ENCODE results near the gene MAFG. TPM values are rescaled to one million over a fixed set of nuclear protein-coding genes. Genes with fewer than 3 reads are reported as not detected.

MAFG gene
- total and polyA plus RNA-seq, 9 of the 15 experiments (the other 6 are each of a cell fraction or from before 2014, with no cell fraction given), result 1.1 to 58.1 (median 24.9) TPM

- intact Hi-C loops (cut with micrococcal nuclease), result no loop called here
- DNase-seq (ENCODE audit: extremely low read depth in 1 of 4, low spot score in 3 of 4), result peak; percentile 92 to 99 (median 97)
- H3K9ac ChIP-seq (ENCODE audit: insufficient read depth in 1 of 2, low read depth in 2 of 2, low read length in 2 of 2), result peak within 1 kb of the TSS; percentile 61 to 99
- peaks cover 6% of the 10 kb centered on the region for H3K9me1 ChIP-seq (ENCODE audit: control insufficient read depth, insufficient read depth, low read length)
- H2AFZ ChIP-seq (ENCODE audit: low read depth, low read length), result no peak within 1 kb of the TSS
- peak; percentile 37 for FAIRE-seq
- 14% methylated on average over 32 of the region's 84 CpGs for WGBS (ENCODE audit: insufficient coverage, low coverage, missing lambda C conversion rate)
- no TSS peak for BruUV-seq (replicated peaks)
- peak within 1 kb of the TSS; percentile 78 for H3K27ac ChIP-seq (ENCODE audit: extremely low read depth, low read depth, low read length)
- H3K27me3 ChIP-seq (ENCODE audit: control insufficient read depth in 2 of 2, insufficient read depth in 2 of 2, low read length in 2 of 2), result no peaks in the 10 kb centered on the region
- no peaks in the 10 kb centered on the region for H3K9me3 ChIP-seq (replicated peaks; ENCODE audit: control insufficient read depth, insufficient read depth, low read depth, low read length)
- ChIA-PET CTCF (ENCODE audit: low intra/inter-chr PET ratio) (interaction anchor here (0.6 kb wide), 1 partner anchor 279 kb away, joined by 3 read pairs; no protein-coding TSS in a partner anchor), POLR2A (interaction anchor here (0.6 to 5.4 kb wide), 8 partner anchors 9 to 111 kb away, joined by 3 to 46 read pairs (median 3); partner anchors contain the start of genes CENPX and NPB)
- H4K20me1 ChIP-seq (replicated peaks; ENCODE audit: control insufficient read depth, insufficient read depth, low read length), result peaks cover 14% of the 10 kb centered on the region
- H3K36me3 ChIP-seq (ENCODE audit: control insufficient read depth, insufficient read depth, low read length), result peaks cover 82% of the 10 kb centered on the region; the same call in 2 of the 3 replicates
- H3K4me2 ChIP-seq (ENCODE audit: insufficient read depth, low read length), result peak within 1 kb of the TSS; percentile 82
- H3K4me3 ChIP-seq, result peak within 1 kb of the TSS; percentile 93
- peaks cover 34 to 90% of the 10 kb centered on the region in 2 experiments for H3K4me1 ChIP-seq (replicated peaks in 1 of 2; ENCODE audit: control insufficient read depth in 2 of 2, insufficient read depth in 2 of 2, low read length in 2 of 2)
- peaks cover 32% of the 10 kb centered on the region for H3K79me2 ChIP-seq (ENCODE audit: control insufficient read depth, insufficient read depth, low read length)
- in situ Hi-C loops (cut with MboI), result no loop called here
- peak; percentile 95 for ATAC-seq
- no peak for TF ChIP-seq HBP1 (CRISPR knock-in tag; IDR thresholded peaks at IDR 0.05)
- no peak for TF ChIP-seq TCF15 (CRISPR knock-in tag; IDR thresholded peaks at IDR 0.05)
- no peak for TF ChIP-seq ZNF586 (CRISPR knock-in tag; conservative IDR thresholded peaks at IDR 0.05)
- TF ChIP-seq ZBTB33 (CRISPR knock-in tag; IDR thresholded peaks at IDR 0.05), result no peak
- TF ChIP-seq ZNF75A (CRISPR knock-in tag; IDR thresholded peaks at IDR 0.05), result no peak
- no peak for TF ChIP-seq BRD4 (IDR thresholded peaks at IDR 0.05)
- no peak for TF ChIP-seq DEAF1 (CRISPR knock-in tag; IDR thresholded peaks at IDR 0.05)
- TF ChIP-seq ZFP30 (CRISPR knock-in tag; IDR thresholded peaks at IDR 0.05; ENCODE audit: borderline replicate concordance), result no peak
- no peak for TF ChIP-seq MTF1 (CRISPR knock-in tag; IDR thresholded peaks at IDR 0.05; ENCODE audit: borderline replicate concordance)
- no peak for TF ChIP-seq KLF10 (CRISPR knock-in tag; IDR thresholded peaks at IDR 0.05)
- no peak for TF ChIP-seq ZNF239 (CRISPR knock-in tag; IDR thresholded peaks at IDR 0.05)
- no peak for TF ChIP-seq JUND (IDR thresholded peaks at IDR 0.05; ENCODE audit: borderline replicate concordance, low read depth, low read length)
- TF ChIP-seq JUND (tag; IDR thresholded peaks at IDR 0.05; ENCODE audit: borderline replicate concordance, low read depth, low read length), result no peak
- TF ChIP-seq SRF (CRISPR knock-in tag; IDR thresholded peaks at IDR 0.05), result no peak
- no peak for TF ChIP-seq TCF7L2 (IDR thresholded peaks at IDR 0.05; ENCODE audit: low read depth, low read length)
- no peak for TF ChIP-seq ZNF124 (CRISPR knock-in tag; IDR thresholded peaks at IDR 0.05)
- no peak for TF ChIP-seq ZBTB8A (IDR thresholded peaks at IDR 0.05; ENCODE audit: partially characterized antibody)
Measured at GRCh38 chr17:81911277-81911961, 16.1 kb downstream of the MAFG start, which contains the start of gene PCYT2. PCYT2 (minus strand) TSS chr17:81911399; CDS start chr17:81911355, 44 bp downstream.
